GM21529 (cell line): ENCODE data around the gene RABL3.
"Not testable (repeated sequence)": the region's sequence is repeated elsewhere in the genome, so short reads cannot be mapped to it uniquely, and the experiment has no call there.

Experiments
- ATAC-seq: cut with Tn5 transposase; IDR thresholded peaks from one replicate; pipeline ENCODE4 v1.9.1; 2021; ENCODE audit not compliant: unreplicated experiment

The RABL3 gene

GRCh38 chr3:120745466-120745865 lies 3.1 kb upstream of the RABL3 start:
- ATAC-seq: no peak

GRCh38 chr3:120743556-120744195 lies 1.4 kb upstream of the RABL3 start:
- ATAC-seq: no peak

- peak; percentile 13 for ATAC-seq
Observed at GRCh38 chr3:120742849-120743365, 591 bp upstream of the RABL3 start.

GRCh38 chr3:120741837-120742197 lies 499 bp downstream of the RABL3 start:
- peak; percentile 9 for ATAC-seq

- ATAC-seq: no peak
Observed at GRCh38 chr3:120741320-120741719, 996 bp downstream of the RABL3 start.

GRCh38 chr3:120738006-120738405 lies 4.3 kb downstream of the RABL3 start:
- ATAC-seq: not testable (repeated sequence)

- no peak for ATAC-seq
Observed at GRCh38 chr3:120730576-120731542, 11.5 kb downstream of the RABL3 start.

GRCh38 chr3:120726791-120727190 lies 15.5 kb downstream of the RABL3 start:
- ATAC-seq: no peak

- ATAC-seq: not testable (repeated sequence)
Observed at GRCh38 chr3:120719167-120719834, 23.0 kb downstream of the RABL3 start.

GRCh38 chr3:120713262-120713661 lies 29.1 kb downstream of the RABL3 start:
- ATAC-seq: no peak

- no peak for ATAC-seq
Observed at GRCh38 chr3:120710369-120710768, 31.9 kb downstream of the RABL3 start.

GRCh38 chr3:120708408-120708807 lies 33.9 kb downstream of the RABL3 start:
- ATAC-seq: peak; percentile 69

- ATAC-seq: no peak
Observed at GRCh38 chr3:120706950-120707349, 35.4 kb downstream of the RABL3 start.

- no peak for ATAC-seq
Observed at GRCh38 chr3:120705884-120706582, 36.3 kb downstream of the RABL3 start.

GRCh38 chr3:120699333-120699732 lies 43.0 kb downstream of the RABL3 start:
- ATAC-seq: no peak

GRCh38 chr3:120693439-120694171 lies 48.7 kb downstream of the RABL3 start:
- no peak for ATAC-seq

GRCh38 chr3:120689395-120689794 lies 52.9 kb downstream of the RABL3 start:
- no peak for ATAC-seq

- ATAC-seq: peak; percentile 99
Observed at GRCh38 chr3:120688121-120688520, 54.2 kb downstream of the RABL3 start.

GRCh38 chr3:120685411-120685810 lies 56.9 kb downstream of the RABL3 start:
- no peak for ATAC-seq

GRCh38 chr3:120684896-120685295 lies 57.4 kb downstream of the RABL3 start:
- no peak for ATAC-seq
